ENCODE data around the gene ABCA9.

Gene ABCA9

DNA sequence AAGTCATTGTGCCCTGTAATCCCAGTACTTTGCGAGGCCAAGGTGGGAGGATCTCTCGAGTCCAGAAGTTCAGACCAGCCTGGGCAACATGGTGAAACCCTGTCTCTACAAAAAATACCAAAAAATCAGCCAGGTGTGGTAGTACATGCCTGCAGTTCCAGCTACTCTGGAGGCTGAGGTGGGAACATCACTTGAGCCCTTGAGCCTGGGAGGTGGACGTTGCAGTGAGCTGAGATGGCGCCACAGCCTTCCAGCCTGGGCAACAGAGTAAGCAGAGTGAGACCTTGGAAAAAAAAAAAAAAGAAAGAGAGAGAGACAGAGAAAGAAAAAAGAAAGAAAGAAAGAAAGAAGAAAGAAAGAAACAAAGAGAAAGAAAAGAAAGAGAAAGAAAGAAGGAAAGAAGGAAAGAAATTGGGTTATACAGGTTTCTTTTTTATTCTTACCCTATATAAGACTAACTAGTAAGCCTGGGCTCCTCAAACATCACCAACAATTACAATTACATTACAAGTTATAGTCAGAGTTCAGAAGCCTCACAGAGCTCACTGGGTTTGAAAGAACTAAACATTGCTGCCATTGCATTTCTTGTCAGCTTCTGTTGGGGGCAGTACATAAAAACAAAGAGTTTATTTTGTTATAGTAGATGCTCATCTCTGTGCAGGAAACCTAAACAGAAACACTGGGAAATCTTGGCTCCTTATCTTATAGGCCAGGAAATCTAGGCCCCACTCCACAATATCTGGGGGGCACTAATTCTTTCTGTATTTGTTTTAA lies 6.7 kb upstream of the ABCA9 start:
- DNase-seq: no peak

DNA sequence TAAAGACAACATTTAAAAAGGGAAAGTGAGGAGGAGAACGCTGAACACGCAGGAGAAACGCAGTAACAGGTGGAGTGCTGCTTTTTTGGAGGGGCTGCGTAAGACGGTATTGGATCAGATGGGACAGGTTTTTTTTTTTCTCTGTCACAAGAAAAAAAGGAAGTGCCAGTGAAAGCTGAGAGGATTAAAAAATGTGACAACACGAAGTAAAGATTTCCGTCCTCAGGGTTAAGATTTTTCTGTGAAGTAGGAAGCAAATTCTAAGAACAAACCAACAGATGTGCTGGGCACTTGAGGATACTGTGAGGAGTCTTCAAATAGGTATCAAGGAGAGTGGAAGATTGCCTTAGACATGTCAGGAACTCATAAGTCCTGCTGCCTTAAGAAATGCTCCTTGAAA lies 5.8 kb upstream of the ABCA9 start:
- no peak for DNase-seq

DNA sequence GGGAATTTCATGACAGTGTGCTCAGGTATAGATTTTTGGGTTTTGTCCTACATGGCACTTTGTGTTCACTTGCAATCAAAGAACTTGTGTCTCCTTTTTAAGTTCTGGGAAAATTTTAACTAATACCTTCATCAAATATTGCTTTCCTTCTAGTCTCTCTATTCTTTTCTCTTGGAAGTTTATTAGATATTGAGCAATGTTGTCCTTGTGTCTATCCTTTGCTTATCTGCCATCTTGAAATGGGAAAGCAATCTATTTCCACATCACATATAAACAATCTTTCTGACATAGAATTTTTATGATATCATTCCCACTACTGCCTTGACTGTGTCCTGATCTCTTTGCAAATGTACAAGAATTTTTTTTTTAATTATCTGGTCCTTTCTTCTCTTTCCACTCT lies 4.4 kb upstream of the ABCA9 start:
- DNase-seq: no peak

DNA sequence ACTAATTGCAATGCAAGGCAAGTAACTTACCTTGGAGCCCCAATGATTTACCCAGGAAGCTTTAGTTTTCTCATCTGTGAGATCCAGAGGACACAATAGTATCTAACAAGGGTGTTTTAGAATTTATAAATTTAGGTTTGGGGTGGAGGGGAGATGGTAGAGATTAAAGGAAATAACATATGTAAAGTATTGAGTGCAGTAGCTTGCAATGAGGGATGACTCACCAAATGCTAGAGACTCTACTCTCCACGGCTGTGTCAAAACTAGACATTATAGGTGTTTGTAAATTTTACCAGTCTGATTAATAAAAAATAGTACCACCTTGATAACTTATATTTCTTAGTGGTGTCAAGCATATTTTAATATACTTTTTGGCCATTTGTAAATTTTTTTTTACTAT lies 3.7 kb upstream of the ABCA9 start:
- DNase-seq: no peak

DNA sequence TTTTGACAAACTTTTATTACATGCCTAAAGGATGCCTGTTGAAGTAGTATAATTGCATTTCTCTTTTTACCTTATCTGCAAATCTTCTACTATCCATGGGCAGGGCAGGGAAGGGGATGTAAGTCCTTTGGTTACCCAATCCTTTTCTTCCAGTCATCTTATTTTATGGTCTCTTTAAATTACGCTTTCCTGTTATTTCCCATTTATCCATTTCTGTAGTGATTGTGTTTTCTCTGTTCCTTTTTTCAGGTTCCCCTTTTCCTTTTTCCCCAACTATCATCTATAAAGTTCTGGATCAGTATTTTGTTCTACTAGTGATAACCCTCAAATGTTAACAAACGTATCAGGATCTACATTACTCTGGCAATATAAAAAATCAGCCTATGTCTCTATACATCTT lies 3.3 kb upstream of the ABCA9 start:
- DNase-seq: no peak

DNA sequence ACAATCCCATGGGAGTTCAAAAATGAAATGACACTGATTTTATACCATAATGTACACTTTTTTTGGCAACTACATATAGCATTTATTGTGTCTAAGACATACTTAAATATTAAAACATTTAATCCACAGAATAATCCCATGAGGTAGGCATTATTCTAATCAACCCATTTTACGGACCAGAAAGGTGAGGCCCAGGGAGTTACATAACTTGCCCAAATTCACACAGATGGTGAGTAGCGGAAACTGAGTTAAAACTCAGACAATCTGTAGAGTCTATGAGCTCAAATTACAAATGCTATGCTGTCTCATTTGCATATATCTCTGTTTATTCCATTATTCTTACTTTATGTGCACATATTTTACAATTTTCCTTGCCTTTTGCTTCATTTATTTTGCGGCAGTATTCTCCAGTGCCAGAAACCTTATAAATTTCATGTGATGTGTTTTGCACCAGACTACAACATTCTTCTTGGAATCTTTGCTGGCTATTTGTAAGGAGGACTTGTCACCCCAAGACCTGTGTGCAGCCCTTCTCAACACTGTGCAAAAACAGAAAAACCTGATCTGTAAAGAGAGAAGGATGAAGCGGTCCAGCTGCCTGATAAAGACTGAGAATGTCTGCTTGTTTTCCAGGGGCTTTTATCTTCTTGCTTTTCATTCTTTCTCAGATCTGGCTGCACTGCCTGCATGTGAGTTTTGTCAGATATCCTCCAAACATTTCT lies 2.3 kb upstream of the ABCA9 start:
- no peak for DNase-seq

DNA sequence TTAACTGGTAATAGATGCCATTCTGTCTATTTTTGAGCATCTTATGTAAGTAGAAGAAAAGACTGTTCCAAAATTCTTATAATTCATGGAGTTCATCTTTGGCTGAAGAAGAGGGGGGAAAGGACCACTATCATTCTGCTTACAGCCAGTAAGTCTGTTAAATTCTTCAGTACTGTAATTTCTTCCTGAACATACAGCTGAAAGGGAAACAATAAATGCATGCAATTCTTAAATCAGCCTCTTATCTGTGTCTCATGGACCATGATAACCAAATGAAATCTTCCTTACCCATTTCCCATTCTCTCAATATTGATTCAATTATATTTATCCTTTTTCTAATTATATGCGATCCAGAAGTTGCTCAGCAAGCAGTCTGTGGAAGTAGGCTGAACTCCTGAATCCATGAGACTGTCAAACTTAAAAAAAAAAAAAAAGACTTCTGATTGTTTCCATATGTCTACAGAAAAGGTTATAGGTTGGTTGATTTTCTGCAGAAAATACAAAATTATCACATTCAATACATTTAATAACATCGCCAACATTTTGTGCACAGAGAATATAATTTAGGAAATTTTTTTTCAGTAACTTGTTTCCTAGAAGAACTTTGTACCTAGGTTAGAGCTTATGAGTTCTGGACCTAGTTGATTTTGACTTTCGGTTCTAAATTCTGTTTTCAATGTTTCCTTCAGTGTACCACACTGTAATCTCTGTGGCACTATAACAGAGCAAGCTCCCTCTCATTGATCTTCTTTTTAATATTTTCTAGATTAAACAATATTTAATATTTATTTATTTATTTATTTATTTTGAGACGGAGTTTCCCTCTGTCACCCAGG lies 1.2 kb upstream of the ABCA9 start:
- DNase-seq: no peak

DNA sequence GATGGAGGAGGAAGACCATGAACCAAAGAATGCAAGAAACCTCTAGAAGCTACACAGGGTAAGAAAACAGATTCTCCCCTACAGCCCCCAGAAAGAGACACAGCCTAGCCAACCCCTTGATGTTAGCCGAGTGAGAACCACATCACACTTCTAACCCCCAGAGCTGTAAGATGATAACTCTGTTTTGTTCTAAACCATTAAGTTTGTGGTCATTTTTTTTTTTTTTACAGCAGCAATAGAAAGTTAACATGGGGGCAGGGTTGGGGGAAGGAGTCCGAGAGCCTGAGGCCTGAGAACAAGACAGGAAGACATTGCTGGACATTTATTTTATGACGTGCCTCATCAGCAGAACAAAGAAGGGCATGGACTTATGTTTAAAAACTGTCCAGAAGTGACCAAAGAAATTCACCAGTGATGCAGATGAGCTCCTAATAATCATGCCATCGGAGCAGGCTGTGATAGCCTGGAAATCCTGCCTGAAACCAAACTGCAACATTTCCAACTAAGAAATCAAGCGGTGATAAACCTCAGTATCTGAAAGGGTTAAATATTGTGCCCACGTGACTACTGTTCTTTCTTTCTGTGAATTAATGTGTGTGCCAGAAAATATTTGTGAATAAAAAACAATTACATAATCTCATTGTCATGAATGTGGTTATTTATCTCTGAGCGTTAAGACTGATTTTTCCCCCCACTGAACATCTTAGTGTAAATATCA lies 1.1 kb downstream of the ABCA9 start:
- DNase-seq: no peak

DNA sequence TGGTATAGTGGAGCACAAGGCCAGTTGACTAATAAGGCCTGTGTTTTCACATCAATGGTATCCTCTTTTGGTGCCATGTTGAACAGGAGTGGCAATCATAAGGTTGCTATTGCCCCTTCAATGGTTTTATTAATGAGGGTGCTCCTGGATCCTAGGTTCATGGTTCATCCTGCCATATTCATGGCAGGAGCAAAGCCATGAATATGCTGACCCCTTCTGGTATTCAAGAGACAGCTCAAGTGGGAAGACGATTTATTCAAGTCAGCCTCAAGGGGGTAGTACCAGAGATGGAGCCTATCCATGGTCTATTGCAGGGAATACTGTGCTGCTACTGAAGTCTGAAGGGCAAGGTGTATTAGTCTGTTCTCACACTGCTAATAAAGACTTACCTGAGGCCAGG lies 2.6 kb downstream of the ABCA9 start:
- no peak for DNase-seq

DNA sequence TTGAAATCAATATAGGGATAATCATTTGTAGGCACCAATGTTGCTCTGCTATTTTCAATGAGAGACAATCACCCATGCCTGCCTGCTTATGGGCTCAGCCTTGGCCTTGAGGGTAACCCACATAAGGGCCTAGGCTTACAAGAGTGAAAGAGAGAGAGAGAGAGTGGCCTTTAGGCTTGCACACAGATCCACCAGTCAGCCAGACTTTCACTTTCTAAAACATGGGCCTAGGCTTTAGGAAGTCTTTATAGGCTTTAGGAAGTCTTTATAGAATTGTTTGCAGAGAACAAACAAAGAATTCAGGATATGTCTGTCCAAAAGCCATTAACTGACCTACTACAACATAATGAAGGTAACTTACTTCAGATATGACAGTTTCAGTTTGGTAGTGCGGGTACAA lies 3.4 kb downstream of the ABCA9 start:
- DNase-seq: no peak

DNA sequence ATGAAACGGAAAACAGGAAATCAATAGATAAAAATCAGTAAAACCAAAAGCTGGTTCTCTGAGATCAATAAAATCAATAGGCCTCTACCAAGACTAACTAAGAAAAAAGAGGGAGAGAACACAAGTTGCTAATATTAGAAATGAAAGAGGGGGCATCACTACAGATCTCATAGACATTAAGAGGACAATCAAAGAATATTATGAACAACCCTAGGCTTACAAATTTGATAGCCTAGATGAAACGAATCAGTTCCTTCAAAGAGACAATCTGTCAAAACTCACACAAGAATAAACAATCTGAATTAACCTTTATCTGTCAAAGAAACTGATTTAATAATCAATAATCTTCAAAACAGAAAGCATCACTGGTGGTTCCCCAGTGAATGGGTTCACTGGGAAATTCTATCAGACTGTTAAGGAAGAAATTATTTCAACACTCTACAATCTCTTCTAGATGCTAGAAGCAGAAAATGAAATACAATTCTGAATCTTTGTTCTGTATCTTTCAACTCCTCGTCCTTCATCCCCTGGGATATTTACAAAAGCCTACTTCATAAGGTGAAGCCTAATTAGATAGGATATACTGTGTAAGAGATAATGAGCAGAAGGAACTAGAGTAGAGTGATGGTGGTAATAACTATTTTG lies 4.4 kb downstream of the ABCA9 start:
- DNase-seq: no peak

DNA sequence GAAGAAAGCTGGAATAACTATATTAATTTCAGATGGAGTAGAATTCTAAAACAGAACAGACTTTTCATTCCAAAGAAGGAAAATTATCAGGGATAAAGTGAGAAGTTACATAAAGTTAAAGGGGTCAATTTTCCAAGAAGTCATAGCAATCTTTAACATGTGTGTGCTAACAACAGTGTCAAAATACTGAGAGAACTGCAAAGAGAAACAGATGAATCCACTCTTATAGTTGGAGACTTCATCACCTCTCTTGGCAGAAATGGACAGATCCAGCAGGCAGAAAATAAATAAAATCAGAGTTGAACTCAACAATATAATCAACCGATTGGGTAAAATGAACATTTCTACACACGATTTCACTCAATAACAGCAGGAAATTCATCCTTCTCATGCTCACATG lies 5.4 kb downstream of the ABCA9 start:
- DNase-seq: no peak

DNA sequence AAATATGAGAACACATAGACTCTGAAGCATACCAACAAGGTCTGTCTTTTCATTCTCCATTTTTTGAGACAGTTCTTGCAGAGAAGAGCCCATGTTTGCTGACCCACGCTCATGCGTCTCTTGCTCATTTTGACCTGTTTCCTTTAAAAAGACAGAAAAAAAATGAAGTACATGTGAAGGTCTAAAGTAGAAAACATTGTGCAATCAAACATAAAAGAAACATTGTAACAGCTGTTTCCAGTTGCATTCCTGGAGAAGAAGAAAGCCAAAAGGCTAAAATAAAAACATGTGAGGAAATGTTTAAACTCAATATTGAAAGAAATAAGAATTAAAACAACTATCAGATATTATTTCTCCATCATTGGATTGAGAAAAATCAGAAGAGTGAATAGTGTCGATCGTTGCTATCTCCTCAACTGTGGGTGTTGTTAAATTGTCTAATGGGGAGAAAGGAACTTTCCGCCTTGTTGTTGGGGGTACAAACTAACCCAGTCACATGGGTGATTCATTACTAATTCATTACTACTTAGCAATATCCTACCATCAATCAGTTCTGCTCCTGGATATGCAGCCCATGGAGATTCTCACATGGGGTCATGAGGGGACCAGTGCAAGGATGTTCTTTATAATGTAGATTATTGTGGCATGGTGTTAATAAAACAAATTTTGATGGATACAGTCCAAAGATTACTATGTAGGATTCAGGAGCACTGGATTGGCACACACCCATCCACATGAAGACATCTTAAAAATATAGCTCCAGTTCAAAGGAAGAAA lies 9.5 kb downstream of the ABCA9 start:
- DNase-seq: no peak

DNA sequence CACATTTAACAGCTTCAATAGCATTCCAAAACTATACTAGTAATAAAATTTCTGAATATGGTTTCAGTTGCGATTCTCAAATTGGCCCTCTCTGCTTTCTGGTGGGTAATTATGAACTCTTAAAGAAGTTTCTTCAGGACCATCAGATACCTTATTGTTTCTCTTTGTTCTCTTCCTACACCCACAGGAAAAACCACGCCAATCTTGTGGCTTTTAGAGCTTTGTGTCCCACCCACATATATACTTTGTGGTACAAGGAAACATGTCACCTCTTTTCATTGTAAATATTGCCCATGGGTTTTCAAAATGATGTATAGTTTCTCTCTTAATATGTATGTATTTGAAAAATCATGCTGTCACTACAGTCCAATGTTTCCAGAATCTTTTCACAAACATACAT lies 12.1 kb downstream of the ABCA9 start:
- no peak for DNase-seq

DNA sequence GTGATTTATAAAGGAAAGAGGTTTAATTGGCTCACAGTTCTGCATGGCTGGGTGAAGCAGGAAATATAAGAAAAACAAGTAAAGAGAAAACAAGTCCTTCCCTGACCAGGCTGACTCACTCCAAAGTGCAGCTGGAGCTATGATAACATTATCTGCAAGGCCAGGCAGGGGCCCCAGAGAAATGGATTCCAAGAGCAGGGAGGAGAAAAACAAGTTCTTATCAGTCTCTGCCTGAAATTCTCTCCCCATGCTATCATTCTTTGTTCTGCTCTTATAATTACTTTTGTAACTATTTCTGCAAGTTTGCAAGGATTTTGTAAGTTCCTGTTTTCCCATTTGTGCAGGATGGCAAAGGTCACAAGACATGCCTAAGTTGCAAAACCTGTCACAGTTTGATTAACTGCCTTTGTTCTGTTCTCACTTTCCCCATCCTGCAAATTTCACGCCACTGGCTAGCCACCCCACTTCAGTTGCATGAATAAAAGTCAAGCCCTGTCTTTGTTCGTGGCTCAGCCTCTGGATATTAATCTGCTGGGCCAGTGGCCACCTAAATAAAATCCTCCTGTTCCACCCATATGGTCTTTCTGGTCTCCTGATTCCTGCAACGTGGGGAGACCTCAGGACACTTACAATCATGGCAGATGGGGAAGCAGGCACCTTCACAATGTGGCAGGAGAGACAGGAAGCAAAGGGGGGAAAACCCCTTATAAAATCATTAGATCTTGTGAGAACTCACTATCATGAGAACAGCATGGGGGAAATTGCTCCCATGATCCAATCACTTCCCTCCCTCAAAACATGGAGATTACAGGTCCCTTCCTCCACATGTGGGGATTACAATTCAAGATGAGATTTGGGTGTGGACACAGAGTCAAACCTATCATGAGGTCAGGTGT lies 13.1 kb downstream of the ABCA9 start:
- DNase-seq: no peak

DNA sequence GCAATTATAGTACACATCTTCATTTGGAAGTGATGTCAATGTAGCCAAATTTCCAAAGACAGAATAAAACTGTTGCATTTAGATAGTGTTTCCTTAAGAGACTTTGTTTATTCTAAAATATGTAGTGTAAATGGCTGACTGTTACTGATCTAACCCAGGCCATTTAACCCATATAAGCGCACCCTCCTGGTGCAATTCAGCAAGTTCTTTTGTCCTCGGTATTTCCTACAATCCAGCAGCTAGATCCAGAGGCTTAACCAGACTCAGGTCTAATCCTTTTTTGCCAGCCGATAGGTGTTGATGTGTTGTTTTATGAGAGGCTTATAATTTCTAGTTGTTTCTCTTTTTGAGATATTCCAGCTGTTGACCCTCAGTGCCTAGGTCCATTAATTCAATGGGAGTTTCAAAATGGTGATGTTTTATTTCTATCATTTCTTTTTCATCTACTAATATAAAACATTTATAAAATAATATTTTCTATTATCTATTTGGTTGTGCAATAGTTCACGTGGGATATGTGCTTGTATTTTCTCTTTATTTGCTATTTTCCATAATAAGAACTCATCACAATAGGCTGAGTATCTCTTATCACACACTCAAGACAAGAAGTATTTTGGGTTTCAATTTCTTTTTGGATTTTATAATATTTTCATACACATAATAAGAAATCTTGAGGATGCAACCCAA lies 14.5 kb downstream of the ABCA9 start:
- no peak for DNase-seq

DNA sequence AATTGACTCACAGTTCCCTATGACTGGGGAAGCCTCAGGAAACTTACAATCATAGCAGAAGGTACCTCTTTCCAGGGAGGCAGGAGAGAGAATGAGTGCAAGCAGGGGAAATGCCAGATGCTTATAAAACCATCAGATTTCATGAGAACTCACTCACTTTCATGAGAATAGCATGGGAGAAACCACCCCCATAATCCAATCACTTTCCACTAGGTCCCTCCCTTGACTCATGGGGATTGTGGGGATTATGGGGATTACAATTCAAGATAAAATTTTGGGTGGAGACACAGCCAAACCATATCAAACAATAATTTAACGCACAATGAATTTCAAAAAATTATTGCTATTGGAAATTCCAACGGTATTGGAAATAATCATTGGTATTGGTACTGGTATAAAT lies 15.1 kb downstream of the ABCA9 start:
- no peak for DNase-seq

DNA sequence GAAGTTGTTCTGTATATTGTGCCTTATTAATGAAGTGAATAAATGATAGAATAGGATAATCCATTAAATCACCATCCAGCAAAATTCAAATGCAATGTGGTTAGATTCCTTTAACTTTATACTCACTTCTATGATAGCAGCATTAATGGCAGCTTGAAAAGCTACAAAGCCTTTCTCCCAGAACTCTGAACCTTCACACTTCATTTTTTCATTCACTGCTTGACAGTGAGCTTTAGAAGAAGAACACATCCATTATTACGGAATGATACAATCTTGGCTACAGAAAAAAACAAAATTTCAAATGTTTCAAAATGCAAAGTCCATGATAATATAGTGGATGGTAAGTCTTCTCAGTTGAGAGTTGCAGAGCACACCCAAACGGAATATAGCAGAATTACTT lies 16.4 kb downstream of the ABCA9 start:
- no peak for DNase-seq

DNA sequence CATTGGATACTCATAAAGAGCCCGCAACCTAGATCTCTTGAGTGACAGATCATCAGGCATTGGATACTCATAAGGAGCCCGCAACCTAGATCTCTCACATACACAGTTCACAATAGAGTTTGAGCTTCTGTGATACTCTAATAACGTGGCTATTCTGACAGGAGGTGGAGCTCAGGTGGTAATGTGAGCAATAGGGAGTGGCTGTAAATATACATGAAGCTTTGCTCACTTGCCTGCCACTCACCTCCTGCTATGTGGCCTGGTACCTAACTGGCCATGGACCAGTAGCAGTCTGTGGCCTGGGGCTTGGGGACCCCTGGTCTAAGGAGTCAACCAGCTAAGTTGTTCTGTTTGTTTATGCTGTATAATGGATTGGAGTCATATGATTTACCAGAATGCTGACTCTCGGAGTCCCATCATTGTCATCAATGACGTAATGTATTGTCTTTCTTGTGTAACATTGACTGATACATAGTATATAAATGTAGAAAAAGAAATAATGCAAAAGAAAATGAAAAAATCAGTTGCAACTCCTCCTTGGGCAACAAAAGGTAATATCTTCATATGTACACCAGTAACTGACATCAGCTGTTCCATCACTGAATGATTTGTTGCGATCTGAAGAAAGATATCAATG lies 17.5 kb downstream of the ABCA9 start:
- DNase-seq: no peak

DNA sequence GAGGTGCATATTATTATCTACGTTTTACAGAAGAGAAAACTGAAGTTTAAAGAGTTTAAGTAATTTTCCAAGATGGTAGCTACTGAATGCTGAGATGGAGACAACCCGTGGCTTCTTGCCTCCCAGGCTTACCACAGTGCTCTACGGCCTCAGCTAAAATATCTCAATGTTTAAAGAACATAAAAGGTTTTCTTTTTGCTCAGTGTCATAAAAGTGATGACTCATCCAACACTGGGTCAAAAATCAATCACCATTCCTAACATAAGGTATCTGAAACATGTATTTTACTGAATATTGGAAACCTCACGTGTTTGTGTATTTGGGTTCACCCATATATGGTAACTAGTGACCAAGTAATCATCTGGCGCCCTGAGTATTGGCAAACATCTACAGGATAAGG lies 18.4 kb downstream of the ABCA9 start:
- DNase-seq: no peak

All from T-helper 9 cell (primary cell).